OCI-LY1 (cell line): Measurements from ENCODE around the gene PRSS1.

Experiments
- H2AFZ ChIP-seq: fragments of 200-600 bp; sonication (generic), shearing (Covaris generic); 2 replicates; pipeline ENCODE4 v1.6.0; 2014; ENCODE audit warnings: antibody characterized with exemption, mild to moderate bottlenecking, low read length
- H3F3A ChIP-seq: fragments of 200-600 bp; sonication (generic), shearing (Covaris generic); 2 replicates; pipeline ENCODE4 v1.6.0; 2014; ENCODE audit warnings: mild to moderate bottlenecking, antibody characterized with exemption, low read length, moderate library complexity; ENCODE audit not compliant: insufficient read depth
- H3K27ac ChIP-seq: fragments of 200-600 bp; sonication (generic); 2 replicates; pipeline ENCODE4 v1.5.1; 2014; ENCODE audit warnings: low read length, mixed run types, mild to moderate bottlenecking, low read depth; ENCODE audit not compliant: poor library complexity, severe bottlenecking
- H3K27me3 ChIP-seq: fragments of 200-600 bp; sonication (generic); 2 replicates; pipeline ENCODE4 v1.6.0; 2014; ENCODE audit warnings: antibody characterized with exemption, mild to moderate bottlenecking, low read length, moderate library complexity; ENCODE audit not compliant: insufficient read depth
- H3K36me3 ChIP-seq: fragments of 200-600 bp; sonication (generic); 2 replicates; pipeline ENCODE4 v1.6.1; 2014; ENCODE audit warnings: mild to moderate bottlenecking, antibody characterized with exemption, low read length, moderate library complexity, mixed read lengths; ENCODE audit not compliant: insufficient read depth
- H3K4me1 ChIP-seq: fragments of 200-600 bp; sonication (generic); 2 replicates; pipeline ENCODE4 v1.5.1; 2014; ENCODE audit warnings: mild to moderate bottlenecking, low read length, moderate library complexity; ENCODE audit not compliant: insufficient read depth, severe bottlenecking
- H3K4me2 ChIP-seq: fragments of 200-600 bp; sonication (generic), shearing (Covaris generic); 2 replicates; pipeline ENCODE4 v1.6.1; 2014; ENCODE audit warnings: low read length
- H3K4me3 ChIP-seq: fragments of 200-600 bp; sonication (generic); 2 replicates; pipeline ENCODE4 v1.5.1; 2014; ENCODE audit warnings: low read length, low read depth, mild to moderate bottlenecking, mixed read lengths; ENCODE audit not compliant: poor library complexity, severe bottlenecking
- H3K79me2 ChIP-seq: fragments of 200-600 bp; shearing (Covaris generic); 2 replicates; pipeline ENCODE4 v1.6.1; 2016; ENCODE audit warnings: mixed run types, low read length, mixed read lengths; ENCODE audit not compliant: insufficient read depth
- H3K9ac ChIP-seq: fragments of 200-600 bp; sonication (generic), shearing (Covaris generic); 2 replicates; pipeline ENCODE4 v1.6.1; 2014; ENCODE audit warnings: mild to moderate bottlenecking, low read length, mixed read lengths
- H3K9me2 ChIP-seq: fragments of 200-600 bp; sonication (generic), shearing (Covaris generic); 2 replicates; pipeline ENCODE4 v1.6.1; 2014; ENCODE audit warnings: low read depth, mild to moderate bottlenecking, low read length, mixed read lengths
- H3K9me3 ChIP-seq: fragments of 200-600 bp; shearing (Covaris generic); 2 replicates; pipeline ENCODE4 v1.6.1; 2014; ENCODE audit warnings: low read length, mixed read lengths
- H4K20me1 ChIP-seq: fragments of 200-600 bp; sonication (generic), shearing (Covaris generic); 2 replicates; pipeline ENCODE4 v1.6.0; 2016; ENCODE audit warnings: mild to moderate bottlenecking, low read length; ENCODE audit not compliant: insufficient read depth
- CTCF ChIP-seq: fragments of 200-600 bp; sonication (generic), shearing (Covaris generic); IDR thresholded peaks from 2 replicates; pipeline ENCODE4 v1.5.1; 2017; ENCODE audit warnings: mild to moderate bottlenecking, antibody characterized with exemption, low read length, moderate library complexity, mixed read lengths
- EZH2 ChIP-seq: fragments of 200-600 bp; sonication (generic), shearing (Covaris generic); IDR thresholded peaks from 2 replicates; pipeline ENCODE4 v1.8.0; 2017; ENCODE audit warnings: borderline replicate concordance, mixed run types, mild to moderate bottlenecking, antibody characterized with exemption, low read length, moderate library complexity, mixed read lengths

PRSS1 gene

GRCh38 chr7:142777318-142777717 is 28.0 kb downstream of the PRSS1 start:
- H3K9me2 ChIP-seq = no peaks in the 10 kb centered on the region
- H3K4me2 ChIP-seq = no peak overlapping the region
- H3K9ac ChIP-seq = no peak overlapping the region
- no peaks in the 10 kb centered on the region for H3K36me3 ChIP-seq
- no peaks in the 10 kb centered on the region for H3K9me3 ChIP-seq
- H3F3A ChIP-seq = no peaks in the 10 kb centered on the region
- no peak overlapping the region for H2AFZ ChIP-seq
- H3K4me1 ChIP-seq = no peaks in the 10 kb centered on the region
- H3K4me3 ChIP-seq = no peak overlapping the region
- no peak overlapping the region for H3K27ac ChIP-seq
- no peaks in the 10 kb centered on the region for H4K20me1 ChIP-seq
- no peaks in the 10 kb centered on the region for H3K79me2 ChIP-seq
- peaks cover 6% of the 10 kb centered on the region; the same call in 1 of the 2 replicates for H3K27me3 ChIP-seq
- no peak for TF ChIP-seq CTCF
- no peak for TF ChIP-seq EZH2

- H2AFZ ChIP-seq = peak overlapping the region; percentile 93; the same call in 1 of the 2 replicates
Measured at GRCh38 chr7:142782922-142783900, 33.9 kb downstream of the PRSS1 start.

GRCh38 chr7:142784096-142784495 is 34.8 kb downstream of the PRSS1 start:
- Histone ChIP-seq H3K9me3 (no peaks in the 10 kb centered on the region), H3K9me2 (no peaks in the 10 kb centered on the region), H2AFZ (0 out of 2 replicates have a peak overlapping the region, but pooled peaks have one; percentile 53), H3K27ac (peak overlapping the region; percentile 62), H3K4me2 (no peak overlapping the region), H3F3A (no peaks in the 10 kb centered on the region), H4K20me1 (no peaks in the 10 kb centered on the region), H3K9ac (no peak overlapping the region), H3K4me1 (peaks cover 52% of the 10 kb centered on the region), H3K79me2 (no peaks in the 10 kb centered on the region), H3K27me3 (peaks cover 5% of the 10 kb centered on the region; the same call in 1 of the 2 replicates), H3K36me3 (no peaks in the 10 kb centered on the region), H3K4me3 (no peak overlapping the region)
- TF ChIP-seq EZH2 (no peak), CTCF (no peak)

More at GRCh38 chr7:142782922-142783900, 33.9 kb downstream of the PRSS1 start:
- Histone ChIP-seq H3K27me3 (peaks cover 7% of the 10 kb centered on the region; the same call in 1 of the 2 replicates), H3K27ac (no peak overlapping the region), H3F3A (no peaks in the 10 kb centered on the region), H3K4me3 (peak overlapping the region; percentile 56), H3K4me1 (peaks cover 43% of the 10 kb centered on the region), H4K20me1 (no peaks in the 10 kb centered on the region), H3K4me2 (peak overlapping the region; percentile 79), H3K9me3 (no peaks in the 10 kb centered on the region), H3K9me2 (no peaks in the 10 kb centered on the region), H3K36me3 (no peaks in the 10 kb centered on the region), H3K9ac (peak overlapping the region; percentile 51; the same call in 1 of the 2 replicates), H3K79me2 (no peaks in the 10 kb centered on the region)
- TF ChIP-seq EZH2 = no peak
- peak; percentile 100 for TF ChIP-seq CTCF
